HCT116 (cell line): Measurements from ENCODE around the gene DNAJC16. TPM values are rescaled to one million over a fixed set of nuclear protein-coding genes. Genes with fewer than 3 reads are reported as not detected.
"Not testable (repeated sequence)": the region's sequence is repeated elsewhere in the genome, so short reads cannot be mapped to it uniquely, and the experiment has no call there.

Experiments
- ATAC-seq: fragments of 200-7000 bp; cut with Tn5 transposase; 2 replicates; pipeline ENCODE4 v1.9.1; 2020; ENCODE audit warnings: mild to moderate bottlenecking, moderate library complexity
- BruUV-seq: library from RNA; stranded (reverse); fragments of 400-500 nt; replicated peaks from 2 replicates; lab custom pipeline; 2021; lab: Mats Ljungman, UMichigan
- CTCF ChIA-PET: fragments of 300-600 bp; sonication (Branson Sonifier 250); formaldehyde crosslinking; loops from one replicate; lab custom pipeline; 2021; ENCODE audit warnings: antibody characterized with exemption; lab: Charles Lee
- POLR2A ChIA-PET: fragments of 300-600, 350-600 bp; sonication (Branson Sonifier 250); formaldehyde crosslinking; loops from one replicate; lab custom pipeline; 2021; ENCODE audit warnings: antibody characterized with exemption; lab: Charles Lee
- RAD21 ChIA-PET, 2 experiments: fragments of 300-600 bp; sonication (Branson Sonifier 250); formaldehyde crosslinking; loops; one replicate each; lab custom pipeline; 2023; ENCODE audit warnings: low total read pairs in 2 of 2; ENCODE audit not compliant: uncharacterized antibody in 2 of 2, unreplicated experiment in 2 of 2, low non-redundant PET in 1 of 2; lab: Charles Lee
- DNase-seq: peaks from one replicate; pipeline ENCODE4 v3.0.0-alpha.2; 2010; ENCODE audit warnings: low read depth, low spot score
- H2AFZ ChIP-seq: fragments of 200-600 bp; shearing (Covaris generic), sonication (generic); 2 replicates; pipeline ENCODE4 v1.6.1; 2017; ENCODE audit warnings: low read depth, mixed run types, mixed read lengths, antibody characterized with exemption, low read length; ENCODE audit not compliant: poor library complexity, severe bottlenecking
- H3K27ac ChIP-seq: 2 replicates; pipeline ENCODE4 v1.5.1; 2012; ENCODE audit warnings: low read depth, low read length
- H3K27me3 ChIP-seq: fragments of 200-600 bp; sonication (generic); 2 replicates; pipeline ENCODE4 v1.6.1; 2016; ENCODE audit warnings: mixed run types, low read length, mixed read lengths; ENCODE audit not compliant: insufficient read depth
- H3K36me3 ChIP-seq, 2 experiments: fragments of 200-500 bp in 1 of 2; fragments of 200-600 bp in 1 of 2; sonication (Bioruptor generic) in 1 of 2; sonication (generic) in 1 of 2; 2 replicates each; pipeline versions ENCODE4 v1.5.1 to v1.6.1; 2014 to 2016; ENCODE audit warnings: low read length in 2 of 2, inconsistent platforms in 1 of 2, mixed read lengths in 1 of 2, mixed run types in 1 of 2; ENCODE audit not compliant: insufficient read depth in 2 of 2, control insufficient read depth in 1 of 2
- H3K4me1 ChIP-seq, 2 experiments: fragments of 200-600 bp in 1 of 2; sonication (generic) in 1 of 2; 2 replicates each; pipeline versions ENCODE4 v1.5.1 to v1.6.1; 2012 to 2017; ENCODE audit warnings: low read length in 2 of 2, inconsistent platforms in 1 of 2, mild to moderate bottlenecking in 1 of 2, mixed read lengths in 1 of 2, mixed run types in 1 of 2, moderate library complexity in 1 of 2; ENCODE audit not compliant: insufficient read depth in 2 of 2, control insufficient read depth in 1 of 2
- H3K4me2 ChIP-seq: fragments of 200-600 bp; sonication (generic); 2 replicates; pipeline ENCODE4 v1.6.1; 2017; ENCODE audit warnings: mixed run types, low read length, mixed read lengths
- H3K4me3 ChIP-seq, 2 experiments: fragments of 200-600 bp in 1 of 2; sonication (generic) in 1 of 2; replicated peaks in 1 of 2; 2 replicates each; pipeline ENCODE4 v1.5.1; 2011 to 2016; ENCODE audit warnings: low read length in 2 of 2, control low read depth in 1 of 2, low read depth in 1 of 2, mild to moderate bottlenecking in 1 of 2, mixed read lengths in 1 of 2, mixed run types in 1 of 2
- H3K79me2 ChIP-seq: fragments of 200-600 bp; sonication (generic); 2 replicates; pipeline ENCODE4 v1.6.1; 2017; ENCODE audit warnings: mild to moderate bottlenecking, mixed run types, low read length, moderate library complexity, mixed read lengths; ENCODE audit not compliant: insufficient read depth
- H3K9ac ChIP-seq: fragments of 200-600 bp; sonication (generic); 2 replicates; pipeline ENCODE4 v1.6.1; 2016; ENCODE audit warnings: low read length, mixed read lengths
- H3K9me2 ChIP-seq: fragments of 200-600 bp; sonication (generic), shearing (Covaris generic); 2 replicates; pipeline ENCODE4 v1.6.1; 2017; ENCODE audit warnings: mixed run types, mild to moderate bottlenecking, moderate library complexity; ENCODE audit not compliant: insufficient read depth
- H3K9me3 ChIP-seq, 2 experiments: fragments of 200-500 bp in 1 of 2; fragments of 200-600 bp in 1 of 2; sonication (Bioruptor generic) in 1 of 2; sonication (generic) in 1 of 2; 2 replicates each; pipeline ENCODE4 v1.6.1; 2014 to 2017; ENCODE audit warnings: low read length in 2 of 2, mixed read lengths in 2 of 2, inconsistent platforms in 1 of 2, low read depth in 1 of 2, mild to moderate bottlenecking in 1 of 2, mixed run types in 1 of 2, moderate library complexity in 1 of 2; ENCODE audit not compliant: control insufficient read depth in 1 of 2, insufficient read depth in 1 of 2
- H4K20me1 ChIP-seq: fragments of 200-600 bp; sonication (generic), shearing (Covaris generic); 2 replicates; pipeline ENCODE4 v1.6.1; 2017; ENCODE audit warnings: mixed run types, mild to moderate bottlenecking, moderate library complexity; ENCODE audit not compliant: insufficient read depth
- CBX3 ChIP-seq: IDR thresholded peaks from 2 replicates; pipeline ENCODE4 v1.6.1; 2012; ENCODE audit warnings: low read depth
- FOSL1 ChIP-seq: IDR thresholded peaks from 2 replicates; pipeline ENCODE4 v1.6.1; 2012; ENCODE audit warnings: low read depth
- POLR2A ChIP-seq: IDR thresholded peaks from 2 replicates; pipeline ENCODE4 v1.7.0; 2011; ENCODE audit warnings: borderline replicate concordance; ENCODE audit not compliant: insufficient read depth, insufficient read length; ENCODE audit errors: extremely low read depth
- TCF7L2 ChIP-seq: IDR thresholded peaks from 2 replicates; pipeline ENCODE4 v1.7.0; 2011; ENCODE audit warnings: borderline replicate concordance, inconsistent platforms; ENCODE audit not compliant: insufficient read depth, insufficient read length; ENCODE audit errors: extremely low read depth
- YY1 ChIP-seq: IDR thresholded peaks from 2 replicates; pipeline ENCODE4 v1.6.1; 2011; ENCODE audit warnings: low read length, low read depth, moderate library complexity, mild to moderate bottlenecking; ENCODE audit not compliant: insufficient replicate concordance; ENCODE audit errors: extremely low read depth
- ZNF274 ChIP-seq: fragments of 200-500 bp; sonication (Bioruptor generic); IDR thresholded peaks from 2 replicates; pipeline ENCODE4 v1.6.1; 2014; ENCODE audit warnings: mild to moderate bottlenecking, low read depth, low read length, inconsistent platforms
- intact Hi-C: fragments of 100-400 bp; cut with micrococcal nuclease; formaldehyde crosslinking; loops from 2 replicates; pipeline ENCODE4 v1.10.0; 2022
- total RNA-seq: library from RNA; stranded (reverse); gene quantifications from one replicate; pipeline ENCODE4 v1.2.1, GENCODE V29; 2021; ENCODE audit not compliant: unreplicated experiment

Gene DNAJC16
- total RNA-seq, 1 experiment from 2014 or later: 20.6 TPM

DNA sequence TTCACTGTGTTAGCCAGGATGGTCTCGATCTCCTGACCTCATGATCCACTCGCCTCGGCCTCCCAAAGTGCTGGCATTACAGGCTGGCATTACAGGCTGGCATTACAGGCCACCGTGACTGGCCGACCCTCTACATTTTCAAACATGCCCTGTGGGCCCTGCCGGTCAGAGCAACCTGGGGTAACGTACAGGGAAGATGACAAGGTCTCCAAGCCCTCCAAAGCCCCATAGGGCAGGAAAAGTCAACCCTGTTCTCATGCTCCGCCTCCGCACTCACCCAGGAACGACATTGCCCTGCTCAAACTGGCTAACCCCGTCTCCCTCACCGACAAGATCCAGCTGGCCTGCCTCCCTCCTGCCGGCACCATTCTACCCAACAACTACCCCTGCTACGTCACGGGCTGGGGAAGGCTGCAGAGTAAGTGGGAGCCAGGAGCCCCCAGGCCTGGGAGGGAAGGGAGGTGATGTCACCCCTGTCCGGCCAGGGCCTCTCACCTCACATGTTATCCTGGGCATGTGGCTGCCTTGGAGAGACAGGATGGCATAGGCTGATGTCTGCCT is 43.6 kb upstream of the DNAJC16 start:
- H3K36me3 ChIP-seq, H2AFZ ChIP-seq, H3K9ac ChIP-seq, ATAC-seq, H3K9me3 ChIP-seq, CTCF ChIA-PET, H4K20me1 ChIP-seq, H3K27ac ChIP-seq, H3K27me3 ChIP-seq, POLR2A ChIA-PET, H3K9me2 ChIP-seq, RAD21 ChIA-PET, intact Hi-C loops, H3K4me3 ChIP-seq, H3K4me2 ChIP-seq, H3K4me1 ChIP-seq, BruUV-seq, DNase-seq, H3K79me2 ChIP-seq: not testable (repeated sequence)

- Histone ChIP-seq H3K4me2 (no peak overlapping the region), H3K79me2 (no peaks in the 10 kb centered on the region), H3K9ac (no peak overlapping the region), H3K27ac (no peak overlapping the region), H3K27me3 (no peaks in the 10 kb centered on the region), H3K4me1 (no peaks in the 10 kb centered on the region), H4K20me1 (no peaks in the 10 kb centered on the region), H3K9me3 (no peaks in the 10 kb centered on the region), H3K9me2 (no peaks in the 10 kb centered on the region), H2AFZ (no peak overlapping the region)
- intact Hi-C loops: no loop called here
- DNase-seq: no peak
- CTCF ChIA-PET: no interaction called here
- no TSS peak for BruUV-seq
- no peak for ATAC-seq
- POLR2A ChIA-PET: no interaction called here
- RAD21 ChIA-PET: no interaction called here
- TF ChIP-seq YY1 (no peak), FOSL1 (no peak), POLR2A (no peak), TCF7L2 (no peak), ZNF274 (no peak), CBX3 (no peak)
- TF ChIP-seq, all 23 proteins: peak for 0
- Histone ChIP-seq H3K4me3 (no peak overlapping the region), H3K36me3 (no peaks in the 10 kb centered on the region)
These were observed 42.7 kb upstream of the DNAJC16 start for GRCh38 chr1:15483971-15484370.

GRCh38 chr1:15484443-15484842 is 42.2 kb upstream of the DNAJC16 start:
- not testable (repeated sequence) for ATAC-seq, H3K4me3 ChIP-seq, BruUV-seq

More at GRCh38 chr1:15484443-15484842, 42.2 kb upstream of the DNAJC16 start:
- RAD21 ChIA-PET, H4K20me1 ChIP-seq, H3K79me2 ChIP-seq, DNase-seq, H3K9me2 ChIP-seq, H2AFZ ChIP-seq, POLR2A ChIA-PET, intact Hi-C loops, H3K27me3 ChIP-seq, H3K9me3 ChIP-seq, H3K4me2 ChIP-seq, H3K27ac ChIP-seq, CTCF ChIA-PET, H3K36me3 ChIP-seq, H3K4me1 ChIP-seq, H3K9ac ChIP-seq: not testable (repeated sequence)
